T-helper 17 cell (primary cell): ENCODE measurements around the gene BAX. TPM values are rescaled to one million over a fixed set of nuclear protein-coding genes. Genes with fewer than 3 reads are reported as not detected.

Experiments
- ATAC-seq: fragments of 150-1000 bp; cut with Tn5 transposase; 2 replicates; pipeline ENCODE4 v1.10.0; 2021; ENCODE audit warnings: mild to moderate bottlenecking, moderate library complexity
- DNase-seq, 3 donors: peaks; one replicate each; pipeline versions ENCODE4 v3.0.0 to v3.0.0-alpha.2; 2020 to 2021
- H3K9me3 ChIP-seq: one replicate; pipeline ENCODE4 v1.7.0; 2013; ENCODE audit warnings: low read length, mild to moderate bottlenecking; ENCODE audit not compliant: control insufficient read depth, poor library complexity, severe bottlenecking
- H3K27ac Mint-ChIP-seq: one replicate; pipeline ENCODE4 v1.8.0; 2022; ENCODE audit warnings: mild to moderate bottlenecking, moderate library complexity, mixed read lengths
- H3K27me3 Mint-ChIP-seq: one replicate; pipeline ENCODE4 v1.8.0; 2022; ENCODE audit warnings: mixed read lengths
- H3K36me3 Mint-ChIP-seq: one replicate; pipeline ENCODE4 v1.8.0; 2022; ENCODE audit warnings: low read depth, mixed read lengths
- H3K4me1 Mint-ChIP-seq: one replicate; pipeline ENCODE4 v1.8.0; 2022; ENCODE audit warnings: mild to moderate bottlenecking, mixed read lengths
- H3K4me3 Mint-ChIP-seq: one replicate; pipeline ENCODE4 v1.8.0; 2022; ENCODE audit warnings: mild to moderate bottlenecking, moderate library complexity, mixed read lengths
- total RNA-seq, 4 donors: library from RNA in 2 of 4; stranded (reverse) in 2 of 4; gene quantifications; one replicate each; pipeline ENCODE4 v1.2.3 and lab custom pipeline; 2022 to 2026

BAX gene
- total RNA-seq, 2 donors from 2014 or later: 89.2 to 104 TPM

DNA sequence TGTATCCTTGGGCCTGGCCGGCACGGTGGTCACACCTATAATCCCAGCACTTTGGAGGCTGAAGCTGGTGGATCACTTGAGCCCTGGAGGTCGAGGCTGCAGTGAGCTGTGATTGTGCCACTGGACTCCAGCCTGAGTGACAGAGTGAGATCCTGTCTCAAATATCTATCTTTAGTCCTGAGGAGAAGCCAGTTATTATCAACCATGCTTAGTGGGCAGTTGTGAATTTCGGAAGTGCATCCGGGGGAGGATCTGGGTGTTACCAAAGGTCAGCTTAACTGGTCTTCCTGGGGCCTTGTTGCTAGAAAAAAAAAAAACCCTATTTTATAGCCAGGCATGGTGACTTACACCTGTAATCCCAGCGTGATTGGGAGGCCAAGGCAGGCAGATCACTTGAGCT, 11.6 kb upstream of the BAX start:
- Mint-ChIP-seq H3K36me3 (no peaks in the 10 kb centered on the region), H3K27ac (no peak overlapping the region)
- no peaks in the 10 kb centered on the region for H3K9me3 ChIP-seq

GRCh38 chr19:48945415-48945814, 9.3 kb upstream of the BAX start:
- H3K27ac Mint-ChIP-seq: no peak overlapping the region
- no peak overlapping the region for H3K4me3 Mint-ChIP-seq
- no peaks in the 10 kb centered on the region for H3K27me3 Mint-ChIP-seq
- H3K4me1 Mint-ChIP-seq: no peaks in the 10 kb centered on the region
- no peaks in the 10 kb centered on the region for H3K9me3 ChIP-seq
- ATAC-seq (no peak), DNase-seq (no peak)
- no peaks in the 10 kb centered on the region for H3K36me3 Mint-ChIP-seq

More for the DNA sequence above, 11.6 kb upstream of the BAX start:
- DNase-seq: no peak
- Mint-ChIP-seq H3K4me1 (no peaks in the 10 kb centered on the region), H3K4me3 (no peak overlapping the region), H3K27me3 (no peaks in the 10 kb centered on the region)
- ATAC-seq: no peak

DNA sequence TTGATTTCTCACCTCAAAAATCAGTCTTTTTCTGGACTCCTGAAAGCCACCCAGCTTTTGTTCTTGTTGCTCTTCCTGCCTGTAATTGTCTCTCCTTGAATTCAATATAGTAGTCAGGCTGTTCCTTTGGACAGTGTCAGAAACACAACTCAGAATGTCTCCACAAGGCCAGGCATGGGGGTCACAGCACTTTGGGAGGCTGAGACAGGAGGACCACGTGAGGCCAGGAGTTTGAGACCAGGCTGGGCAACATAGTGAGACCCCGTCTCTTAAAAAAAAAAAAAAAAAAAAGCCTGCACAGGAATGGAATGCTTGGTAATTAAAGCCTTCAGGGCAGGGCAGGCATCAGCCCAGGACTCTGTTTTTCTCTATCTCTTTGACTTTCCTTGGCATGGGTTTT, 8.9 kb upstream of the BAX start:
- ATAC-seq: no peak
- Mint-ChIP-seq H3K4me3 (no peak overlapping the region), H3K36me3 (no peaks in the 10 kb centered on the region), H3K27me3 (no peaks in the 10 kb centered on the region), H3K4me1 (no peaks in the 10 kb centered on the region), H3K27ac (no peak overlapping the region)
- no peak for DNase-seq
- no peaks in the 10 kb centered on the region for H3K9me3 ChIP-seq

DNA sequence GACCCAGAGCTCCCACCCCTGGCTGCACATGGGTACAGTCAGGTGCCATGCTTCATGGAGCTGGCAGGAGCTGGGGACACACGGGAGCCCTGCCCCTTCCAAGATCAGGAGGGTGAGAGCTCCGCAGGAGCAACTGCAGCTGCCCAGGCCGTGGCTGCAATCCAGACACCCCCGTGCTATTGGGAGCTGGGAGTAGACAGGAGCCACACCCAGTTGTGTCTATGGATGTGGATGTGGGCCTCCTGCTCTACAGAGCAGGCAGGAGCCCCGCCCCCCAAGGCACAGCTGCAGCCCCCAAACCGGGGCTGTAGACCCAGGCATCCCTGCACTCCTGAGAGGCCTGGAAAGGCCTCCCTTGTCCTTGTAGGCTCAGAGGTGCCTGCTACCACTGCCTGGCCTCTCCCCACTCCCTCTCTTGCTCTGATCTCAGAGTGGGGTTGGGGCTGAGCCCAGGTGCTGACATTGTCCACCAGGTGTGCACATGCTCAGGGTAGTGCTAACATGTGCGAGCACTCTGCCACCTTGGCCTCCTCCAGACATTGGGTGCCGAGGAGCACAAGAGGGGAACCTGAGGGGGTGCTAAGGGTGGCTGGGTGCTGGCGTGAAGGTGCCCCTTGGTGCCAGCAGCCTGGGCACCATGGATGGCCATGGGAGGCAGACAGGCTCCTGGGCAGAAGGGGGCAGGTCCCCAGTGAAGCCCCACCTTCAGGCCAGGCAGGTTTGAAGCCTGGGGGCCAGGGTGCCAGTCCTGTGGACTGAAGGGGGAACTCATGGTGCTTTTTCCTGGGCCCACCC, 8.0 kb upstream of the BAX start:
- no peak overlapping the region for H3K27ac Mint-ChIP-seq

DNA sequence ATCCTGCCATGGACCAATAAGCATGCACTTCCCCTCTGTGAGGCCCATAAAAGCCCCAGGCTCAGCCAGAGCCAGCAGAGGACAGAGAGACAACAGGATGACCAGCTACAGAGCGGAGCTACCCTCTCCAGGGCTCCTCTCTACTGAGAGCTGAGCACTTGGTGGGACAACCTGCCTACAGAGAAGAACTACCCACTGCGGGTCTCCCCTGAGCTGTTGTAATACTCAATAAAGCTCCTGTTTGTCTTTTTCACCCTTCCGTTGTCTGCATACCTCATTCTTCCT, 7.5 kb upstream of the BAX start:
- H3K9me3 ChIP-seq: no peaks in the 10 kb centered on the region
- no peak overlapping the region for H3K27ac Mint-ChIP-seq
- H3K36me3 Mint-ChIP-seq: no peaks in the 10 kb centered on the region
- ATAC-seq (no peak), DNase-seq (no peak)
- no peaks in the 10 kb centered on the region for H3K27me3 Mint-ChIP-seq
- no peak overlapping the region for H3K4me3 Mint-ChIP-seq
- H3K4me1 Mint-ChIP-seq: no peaks in the 10 kb centered on the region

More for the DNA sequence above, 8.0 kb upstream of the BAX start:
- DNase-seq (no peak), ATAC-seq (no peak)
- H3K4me1 Mint-ChIP-seq: no peaks in the 10 kb centered on the region
- no peaks in the 10 kb centered on the region for H3K27me3 Mint-ChIP-seq
- no peaks in the 10 kb centered on the region for H3K36me3 Mint-ChIP-seq
- H3K9me3 ChIP-seq: no peaks in the 10 kb centered on the region
- no peak overlapping the region for H3K4me3 Mint-ChIP-seq

- peaks cover 3% of the 10 kb centered on the region for H3K4me1 Mint-ChIP-seq
- no peaks in the 10 kb centered on the region for H3K27me3 Mint-ChIP-seq
- H3K36me3 Mint-ChIP-seq: no peaks in the 10 kb centered on the region
- no peak overlapping the region for H3K4me3 Mint-ChIP-seq
- H3K27ac Mint-ChIP-seq: no peak overlapping the region
- DNase-seq: no peak
- no peaks in the 10 kb centered on the region for H3K9me3 ChIP-seq
- ATAC-seq: no peak
Measured at GRCh38 chr19:48950159-48950558, 4.5 kb upstream of the BAX start.

DNA sequence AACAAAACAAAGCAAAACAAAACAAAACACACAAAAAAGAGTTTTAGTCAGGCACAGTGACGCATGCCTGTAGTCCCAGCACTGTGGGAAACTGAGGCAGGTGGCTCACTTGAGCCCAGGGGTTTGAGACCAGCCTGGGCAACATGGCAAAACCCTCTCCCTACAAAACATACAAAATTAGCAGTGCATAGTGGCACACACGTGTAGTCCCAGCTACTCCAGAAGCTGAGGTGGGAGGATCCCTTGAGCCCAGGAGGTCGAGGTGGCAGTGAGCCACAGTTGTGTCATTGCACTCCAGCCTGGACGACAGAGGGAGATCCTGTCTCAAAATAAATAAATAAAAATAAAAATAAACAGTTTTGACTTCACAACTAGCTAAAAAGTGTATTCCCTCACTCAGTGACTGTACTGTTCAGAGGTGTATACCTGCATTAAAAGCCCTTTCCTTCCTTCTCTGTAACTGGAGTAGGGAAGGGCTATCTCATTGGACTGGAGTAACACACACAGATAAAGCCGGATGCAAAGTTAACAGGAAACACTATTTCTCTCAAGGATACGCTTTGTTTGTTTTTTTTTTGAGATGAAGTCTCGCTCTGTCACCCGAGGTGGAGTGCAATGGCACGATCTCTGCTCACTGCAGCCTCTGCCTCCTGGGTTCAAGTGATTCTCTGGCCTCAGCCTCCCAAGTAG, 3.7 kb upstream of the BAX start:
- no peak for DNase-seq
- Mint-ChIP-seq H3K4me3 (no peak overlapping the region), H3K4me1 (peaks cover 9% of the 10 kb centered on the region), H3K27me3 (no peaks in the 10 kb centered on the region), H3K36me3 (no peaks in the 10 kb centered on the region), H3K27ac (no peak overlapping the region)
- H3K9me3 ChIP-seq: no peaks in the 10 kb centered on the region
- ATAC-seq: no peak

GRCh38 chr19:48953141-48953540, 1.5 kb upstream of the BAX start:
- H3K9me3 ChIP-seq: no peaks in the 10 kb centered on the region
- H3K36me3 Mint-ChIP-seq: peaks cover 2% of the 10 kb centered on the region
- no peaks in the 10 kb centered on the region for H3K27me3 Mint-ChIP-seq
- DNase-seq (no peak), ATAC-seq (no peak)
- H3K4me1 Mint-ChIP-seq: peaks cover 17% of the 10 kb centered on the region
- H3K27ac Mint-ChIP-seq: no peak overlapping the region
- no peak overlapping the region for H3K4me3 Mint-ChIP-seq

DNA sequence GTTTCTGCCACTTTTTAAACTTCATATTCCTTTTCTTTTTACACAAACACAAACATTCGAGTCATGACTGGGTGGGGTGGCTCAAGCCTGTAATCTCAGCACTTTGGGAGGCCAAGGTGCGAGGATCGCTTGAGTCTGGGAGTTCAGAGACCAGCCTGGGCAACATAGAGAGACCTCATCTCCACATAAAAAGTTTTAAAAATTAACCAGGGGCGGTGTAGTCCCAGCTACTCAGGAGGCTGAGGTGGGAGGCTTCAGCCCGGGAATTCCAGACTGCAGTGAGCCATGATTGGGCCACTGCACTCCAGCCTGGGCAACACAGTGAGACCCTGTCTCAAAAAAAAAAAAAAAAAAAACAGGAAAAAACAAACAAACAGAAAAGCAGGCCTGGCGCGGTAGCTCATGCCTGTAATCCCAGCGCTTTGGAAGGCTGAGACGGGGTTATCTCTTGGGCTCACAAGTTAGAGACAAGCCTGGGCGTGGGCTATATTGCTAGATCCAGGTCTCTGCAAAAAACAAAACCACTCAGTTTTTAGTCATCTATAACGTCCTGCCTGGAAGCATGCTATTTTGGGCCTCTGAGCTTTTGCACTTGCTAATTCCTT, 583 bp upstream of the BAX start:
- DNase-seq (no peak), ATAC-seq (no peak)
- H3K4me3 Mint-ChIP-seq: peak overlapping the region; percentile 93
- H3K9me3 ChIP-seq: no peaks in the 10 kb centered on the region
- peaks cover 2% of the 10 kb centered on the region for H3K36me3 Mint-ChIP-seq
- peaks cover 19% of the 10 kb centered on the region for H3K4me1 Mint-ChIP-seq
- H3K27me3 Mint-ChIP-seq: no peaks in the 10 kb centered on the region
- peak overlapping the region; percentile 57 for H3K27ac Mint-ChIP-seq

- no peaks in the 10 kb centered on the region for H3K9me3 ChIP-seq
- peak overlapping the region; percentile 76 for H3K27ac Mint-ChIP-seq
- DNase-seq (no peak), ATAC-seq (no peak)
- H3K4me3 Mint-ChIP-seq: peak overlapping the region; percentile 93
- H3K27me3 Mint-ChIP-seq: no peaks in the 10 kb centered on the region
- peaks cover 2% of the 10 kb centered on the region for H3K36me3 Mint-ChIP-seq
- H3K4me1 Mint-ChIP-seq: peaks cover 19% of the 10 kb centered on the region
Measured at GRCh38 chr19:48955308-48955958, 758 bp downstream of the BAX start.

DNA sequence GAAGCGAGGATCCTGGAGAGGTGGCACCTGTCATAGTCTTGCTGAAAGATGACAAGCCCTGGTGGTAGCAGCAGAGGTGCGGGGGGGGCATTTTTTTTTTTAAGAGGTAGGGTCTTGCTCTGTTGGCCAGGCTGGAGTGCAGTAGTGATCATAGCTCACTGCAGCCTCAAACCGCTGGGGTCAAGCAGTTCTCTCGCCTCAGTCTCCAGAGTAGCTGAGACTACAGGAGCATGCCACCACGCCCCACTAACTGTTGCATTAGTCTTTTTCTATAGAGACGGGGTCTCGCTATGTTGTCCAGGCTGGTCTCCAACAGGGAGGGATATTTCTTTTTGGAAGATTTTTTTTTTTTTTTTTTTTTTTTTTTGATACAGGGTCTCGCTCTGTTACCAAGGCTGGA, 3.3 kb downstream of the BAX start:
- no peak overlapping the region for H3K4me3 Mint-ChIP-seq
- H3K27me3 Mint-ChIP-seq: no peaks in the 10 kb centered on the region
- H3K4me1 Mint-ChIP-seq: peaks cover 38% of the 10 kb centered on the region
- H3K36me3 Mint-ChIP-seq: peaks cover 2% of the 10 kb centered on the region
- no peak for ATAC-seq
- no peak for DNase-seq
- H3K9me3 ChIP-seq: no peaks in the 10 kb centered on the region
- no peak overlapping the region for H3K27ac Mint-ChIP-seq

DNA sequence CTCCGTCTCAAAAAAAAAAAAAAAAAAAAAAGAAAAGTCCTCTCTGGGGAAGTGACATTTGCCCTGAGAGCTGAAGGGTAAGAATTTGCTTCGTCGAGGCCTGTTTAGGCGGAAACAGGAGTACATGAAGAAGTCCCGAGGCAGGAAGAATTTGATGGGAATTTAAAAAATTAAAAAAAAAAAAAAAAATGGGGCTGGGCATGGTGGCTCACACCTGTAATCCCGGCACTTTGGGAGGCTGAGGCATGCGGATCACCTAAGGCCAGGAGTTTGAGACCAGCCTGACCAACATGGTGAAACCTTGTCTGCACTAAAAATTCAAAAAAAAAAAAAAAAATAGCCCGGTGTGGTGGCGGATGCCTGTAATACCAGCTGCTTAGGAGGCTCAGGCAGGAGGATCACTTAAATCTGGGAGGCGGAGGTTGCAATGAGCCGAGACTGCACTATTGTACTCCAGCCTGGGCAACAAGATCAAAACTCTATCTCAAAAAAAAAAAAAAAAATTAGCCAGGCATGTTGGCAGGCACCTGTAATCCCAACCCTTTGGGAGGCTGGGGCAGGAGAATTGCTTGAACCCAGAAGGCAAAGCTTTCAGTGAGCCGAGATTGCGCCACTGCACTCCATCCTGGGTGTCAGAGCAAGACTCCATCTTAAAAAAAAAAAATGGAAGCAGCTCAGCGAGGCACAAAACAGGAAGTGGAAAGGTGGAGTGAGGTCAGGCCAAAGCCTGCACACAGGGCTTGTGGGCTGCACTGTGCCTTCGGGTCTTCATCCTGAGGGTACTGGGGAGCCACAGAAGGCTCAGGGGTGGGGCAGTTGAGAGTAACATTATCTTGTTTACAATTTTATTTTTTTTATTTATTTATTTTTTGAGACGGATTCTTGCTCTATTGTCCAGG, 4.9 kb downstream of the BAX start:
- no peaks in the 10 kb centered on the region for H3K9me3 ChIP-seq
- peak overlapping the region; percentile 47 for H3K27ac Mint-ChIP-seq
- H3K4me1 Mint-ChIP-seq: peaks cover 49% of the 10 kb centered on the region
- H3K27me3 Mint-ChIP-seq: no peaks in the 10 kb centered on the region
- peaks cover 2% of the 10 kb centered on the region for H3K36me3 Mint-ChIP-seq
- H3K4me3 Mint-ChIP-seq: no peak overlapping the region
- DNase-seq (no peak), ATAC-seq (no peak)
